Measurements from ENCODE around the gene SPTSSA.

SPTSSA gene

DNA sequence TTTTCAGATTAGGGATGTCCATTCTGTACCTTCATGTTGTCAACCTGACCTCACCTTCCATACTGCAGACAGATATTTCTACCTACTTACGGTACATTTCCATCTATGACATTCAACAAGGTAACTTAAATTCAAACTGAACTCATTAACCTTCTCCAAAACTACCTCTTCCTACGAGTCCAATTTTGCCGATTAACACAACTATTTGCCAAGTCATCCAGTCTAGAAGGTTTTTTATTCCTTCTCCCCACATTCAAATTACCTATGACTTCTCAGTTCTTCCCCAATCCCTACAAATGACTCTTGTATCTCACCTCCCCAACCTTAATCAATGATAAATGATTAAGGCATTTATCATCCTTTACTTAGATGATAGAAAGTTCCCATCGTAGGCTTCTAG lies 23.6 kb downstream of the SPTSSA start:
- ChIA-PET CTCF (no interaction called here), POLR2A (no interaction called here)
- Histone ChIP-seq H3K27ac (ENCODE audit: extremely low read depth, low read depth, low read length) (no peak overlapping the region), H3K9me3 (ENCODE audit: control insufficient read depth, insufficient read depth, low read depth, low read length) (no peaks in the 10 kb centered on the region), H3K36me3 (ENCODE audit: control insufficient read depth in 2 of 2, insufficient read depth in 1 of 2, low read length in 2 of 2) (peaks cover 2 to 7% of the 10 kb centered on the region in 2 experiments; a peak in 2 of 3 replicates), H3K4me1 (ENCODE audit: control insufficient read depth, insufficient read depth, low read length) (no peaks in the 10 kb centered on the region), H3K4me3 (ENCODE audit: low read depth, low read length) (no peak overlapping the region)
- TF ChIP-seq ZNF571 (tag by site-specific recombination; IDR thresholded peaks at IDR 0.05) (no peak), ZNF629 (tag by site-specific recombination; IDR thresholded peaks at IDR 0.05) (no peak), RBAK (tag by site-specific recombination; IDR thresholded peaks at IDR 0.05) (no peak), ZNF133 (tag by site-specific recombination; IDR thresholded peaks at IDR 0.05) (no peak), ZNF16 (tag by site-specific recombination; IDR thresholded peaks at IDR 0.05; ENCODE audit: low read depth) (no peak), MZF1 (tag by site-specific recombination; IDR thresholded peaks at IDR 0.05; ENCODE audit: borderline replicate concordance) (no peak), AEBP2 (tag by site-specific recombination; IDR thresholded peaks at IDR 0.05; ENCODE audit: borderline replicate concordance) (no peak), ZNF585B (tag by site-specific recombination; IDR thresholded peaks at IDR 0.05) (no peak), ZNF529 (tag by site-specific recombination; IDR thresholded peaks at IDR 0.05; ENCODE audit: insufficient replicate concordance) (no peak), ZSCAN23 (tag by site-specific recombination; IDR thresholded peaks at IDR 0.05) (no peak), ZNF530 (tag by site-specific recombination; IDR thresholded peaks at IDR 0.05; ENCODE audit: low read depth) (no peak), ZNF391 (tag by site-specific recombination; IDR thresholded peaks at IDR 0.05; ENCODE audit: borderline replicate concordance, low read depth) (no peak), ZNF707 (tag by site-specific recombination; IDR thresholded peaks at IDR 0.05) (no peak)
- TF ChIP-seq, protein P1, sequence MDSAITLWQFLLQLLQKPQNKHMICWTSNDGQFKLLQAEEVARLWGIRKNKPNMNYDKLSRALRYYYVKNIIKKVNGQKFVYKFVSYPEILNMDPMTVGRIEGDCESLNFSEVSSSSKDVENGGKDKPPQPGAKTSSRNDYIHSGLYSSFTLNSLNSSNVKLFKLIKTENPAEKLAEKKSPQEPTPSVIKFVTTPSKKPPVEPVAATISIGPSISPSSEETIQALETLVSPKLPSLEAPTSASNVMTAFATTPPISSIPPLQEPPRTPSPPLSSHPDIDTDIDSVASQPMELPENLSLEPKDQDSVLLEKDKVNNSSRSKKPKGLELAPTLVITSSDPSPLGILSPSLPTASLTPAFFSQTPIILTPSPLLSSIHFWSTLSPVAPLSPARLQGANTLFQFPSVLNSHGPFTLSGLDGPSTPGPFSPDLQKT (IDR thresholded peaks at IDR 0.05; ENCODE audit: borderline replicate concordance, low read depth, low read length) = no peak
- TF ChIP-seq, protein P2, sequence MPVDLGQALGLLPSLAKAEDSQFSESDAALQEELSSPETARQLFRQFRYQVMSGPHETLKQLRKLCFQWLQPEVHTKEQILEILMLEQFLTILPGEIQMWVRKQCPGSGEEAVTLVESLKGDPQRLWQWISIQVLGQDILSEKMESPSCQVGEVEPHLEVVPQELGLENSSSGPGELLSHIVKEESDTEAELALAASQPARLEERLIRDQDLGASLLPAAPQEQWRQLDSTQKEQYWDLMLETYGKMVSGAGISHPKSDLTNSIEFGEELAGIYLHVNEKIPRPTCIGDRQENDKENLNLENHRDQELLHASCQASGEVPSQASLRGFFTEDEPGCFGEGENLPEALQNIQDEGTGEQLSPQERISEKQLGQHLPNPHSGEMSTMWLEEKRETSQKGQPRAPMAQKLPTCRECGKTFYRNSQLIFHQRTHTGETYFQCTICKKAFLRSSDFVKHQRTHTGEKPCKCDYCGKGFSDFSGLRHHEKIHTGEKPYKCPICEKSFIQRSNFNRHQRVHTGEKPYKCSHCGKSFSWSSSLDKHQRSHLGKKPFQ (tag by site-specific recombination; IDR thresholded peaks at IDR 0.05) = no peak
- TF ChIP-seq, protein P3, sequence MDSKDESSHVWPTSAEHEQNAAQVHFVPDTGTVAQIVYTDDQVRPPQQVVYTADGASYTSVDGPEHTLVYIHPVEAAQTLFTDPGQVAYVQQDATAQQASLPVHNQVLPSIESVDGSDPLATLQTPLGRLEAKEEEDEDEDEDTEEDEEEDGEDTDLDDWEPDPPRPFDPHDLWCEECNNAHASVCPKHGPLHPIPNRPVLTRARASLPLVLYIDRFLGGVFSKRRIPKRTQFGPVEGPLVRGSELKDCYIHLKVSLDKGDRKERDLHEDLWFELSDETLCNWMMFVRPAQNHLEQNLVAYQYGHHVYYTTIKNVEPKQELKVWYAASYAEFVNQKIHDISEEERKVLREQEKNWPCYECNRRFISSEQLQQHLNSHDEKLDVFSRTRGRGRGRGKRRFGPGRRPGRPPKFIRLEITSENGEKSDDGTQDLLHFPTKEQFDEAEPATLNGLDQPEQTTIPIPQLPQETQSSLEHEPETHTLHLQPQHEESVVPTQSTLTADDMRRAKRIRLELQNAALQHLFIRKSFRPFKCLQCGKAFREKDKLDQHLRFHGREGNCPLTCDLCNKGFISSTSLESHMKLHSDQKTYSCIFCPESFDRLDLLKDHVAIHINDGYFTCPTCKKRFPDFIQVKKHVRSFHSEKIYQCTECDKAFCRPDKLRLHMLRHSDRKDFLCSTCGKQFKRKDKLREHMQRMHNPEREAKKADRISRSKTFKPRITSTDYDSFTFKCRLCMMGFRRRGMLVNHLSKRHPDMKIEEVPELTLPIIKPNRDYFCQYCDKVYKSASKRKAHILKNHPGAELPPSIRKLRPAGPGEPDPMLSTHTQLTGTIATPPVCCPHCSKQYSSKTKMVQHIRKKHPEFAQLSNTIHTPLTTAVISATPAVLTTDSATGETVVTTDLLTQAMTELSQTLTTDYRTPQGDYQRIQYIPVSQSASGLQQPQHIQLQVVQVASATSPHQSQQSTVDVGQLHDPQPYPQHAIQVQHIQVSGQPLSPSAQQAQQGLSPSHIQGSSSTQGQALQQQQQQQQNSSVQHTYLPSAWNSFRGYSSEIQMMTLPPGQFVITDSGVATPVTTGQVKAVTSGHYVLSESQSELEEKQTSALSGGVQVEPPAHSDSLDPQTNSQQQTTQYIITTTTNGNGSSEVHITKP (tag by site-specific recombination; IDR thresholded peaks at IDR 0.05) = no peak

- CTCF ChIA-PET = no interaction called here
- Histone ChIP-seq H3K4me1 (ENCODE audit: control insufficient read depth, insufficient read depth, low read length) (no peaks in the 10 kb centered on the region), H3K4me3 (ENCODE audit: low read depth, low read length) (no peak overlapping the region), H3K27ac (ENCODE audit: extremely low read depth, low read depth, low read length) (no peak overlapping the region), H3K9me3 (ENCODE audit: control insufficient read depth, insufficient read depth, low read depth, low read length) (no peaks in the 10 kb centered on the region), H3K36me3 (ENCODE audit: control insufficient read depth in 2 of 2, insufficient read depth in 1 of 2, low read length in 2 of 2) (peaks cover 2 to 7% of the 10 kb centered on the region in 2 experiments; a peak in 2 of 3 replicates)
- POLR2A ChIA-PET = no interaction called here
- TF ChIP-seq ZNF362 (tag by site-specific recombination; IDR thresholded peaks at IDR 0.05) = no peak
- TF ChIP-seq ZFP3 (tag by site-specific recombination; IDR thresholded peaks at IDR 0.05; ENCODE audit: low read depth) = no peak
- no peak for TF ChIP-seq YY1 (tag by site-specific recombination; IDR thresholded peaks at IDR 0.05)
- no peak for TF ChIP-seq ZNF521 (tag by site-specific recombination; IDR thresholded peaks at IDR 0.05)
Measured at GRCh38 chr14:34437729-34438080, 24.3 kb downstream of the SPTSSA start.

All from HEK293 (cell line).